CD4-positive, alpha-beta T cell treated with Interferon gamma for 1 hour (primary cell): Measurements from ENCODE around the gene MRPL1.

Source experiments
- DNase-seq: peaks from one replicate; pipeline ENCODE4 v3.0.0-alpha.2; 2020

The MRPL1 gene

GRCh38 chr4:77862478-77863216 lies at the start of gene MRPL1:
TSS of gene MRPL1 (plus strand) at chr4:77862830. CDS start at chr4:77862849, 19 bp downstream.
- peak; percentile 91 for DNase-seq

GRCh38 chr4:77815636-77816035 lies 47.0 kb upstream of the MRPL1 start:
- no peak for DNase-seq

GRCh38 chr4:77816546-77816945 lies 46.1 kb upstream of the MRPL1 start:
- DNase-seq: no peak

GRCh38 chr4:77817304-77818072 lies 45.1 kb upstream of the MRPL1 start:
- no peak for DNase-seq

GRCh38 chr4:77818073-77818601 lies 44.5 kb upstream of the MRPL1 start:
- peak; percentile 58 for DNase-seq

- peak; percentile 89 for DNase-seq
These were observed 43.8 kb upstream of the MRPL1 start, which contains the start of gene CNOT6L for GRCh38 chr4:77818602-77819403. TSS of gene CNOT6L (minus strand) at chr4:77819368. CDS start at chr4:77819308, 60 bp downstream.

- DNase-seq: no peak
These were observed 43.2 kb upstream of the MRPL1 start for GRCh38 chr4:77819404-77819842.

- DNase-seq: peak; percentile 92
These were observed 42.6 kb upstream of the MRPL1 start for GRCh38 chr4:77819843-77820648.

GRCh38 chr4:77820649-77821561 lies 41.7 kb upstream of the MRPL1 start:
- DNase-seq: no peak

GRCh38 chr4:77821775-77822174 lies 40.9 kb upstream of the MRPL1 start:
- DNase-seq: peak; percentile 54

- DNase-seq: no peak
These were observed 36.4 kb upstream of the MRPL1 start for GRCh38 chr4:77826275-77826674.

GRCh38 chr4:77827343-77827742 lies 35.3 kb upstream of the MRPL1 start:
- DNase-seq: no peak

GRCh38 chr4:77833126-77833724 lies 29.4 kb upstream of the MRPL1 start:
- DNase-seq: no peak

GRCh38 chr4:77834403-77834802 lies 28.2 kb upstream of the MRPL1 start:
- DNase-seq: no peak

- DNase-seq: no peak
These were observed 19.0 kb upstream of the MRPL1 start for GRCh38 chr4:77843628-77844027.

- no peak for DNase-seq
These were observed 18.3 kb upstream of the MRPL1 start for GRCh38 chr4:77844363-77844762.

GRCh38 chr4:77845400-77845799 lies 17.2 kb upstream of the MRPL1 start:
- no peak for DNase-seq

GRCh38 chr4:77845929-77846328 lies 16.7 kb upstream of the MRPL1 start:
- DNase-seq: no peak

- no peak for DNase-seq
These were observed 14.1 kb upstream of the MRPL1 start for GRCh38 chr4:77848508-77848907.

GRCh38 chr4:77849278-77849965 lies 13.2 kb upstream of the MRPL1 start:
- no peak for DNase-seq
